ENCODE data around the gene PLK1. TPM values are rescaled to one million over a fixed set of nuclear protein-coding genes. Genes with fewer than 3 reads are reported as not detected.
A peak's percentile ranks its signal among the peaks of the same experiment; 100 is the strongest.
"Not testable (repeated sequence)": the region's sequence is repeated elsewhere in the genome, so short reads cannot be mapped to it uniquely, and the experiment has no call there.

The PLK1 gene
- 0.99 and 8.0 TPM in 2 replicates for total RNA-seq

GRCh38 chr16:23678430-23679273, at the start of gene PLK1:
PLK1 (plus strand) TSS chr16:23678889; CDS start chr16:23678933, 44 bp downstream.
- DNase-seq (ENCODE audit: low read depth): peak; percentile 67

- no peak for DNase-seq (ENCODE audit: low read depth)
Measured at GRCh38 chr16:23629516-23629915, 49.2 kb upstream of the PLK1 start.

- not testable (repeated sequence) for DNase-seq (ENCODE audit: low read depth)
Measured at GRCh38 chr16:23631874-23632273, 46.8 kb upstream of the PLK1 start.

- no peak for DNase-seq (ENCODE audit: low read depth)
Measured at GRCh38 chr16:23634461-23635036, 44.1 kb upstream of the PLK1 start.

- DNase-seq (ENCODE audit: low read depth): no peak
Measured at GRCh38 chr16:23635958-23636357, 42.7 kb upstream of the PLK1 start.

- DNase-seq (ENCODE audit: low read depth): no peak
Measured at GRCh38 chr16:23640615-23640930, 38.1 kb upstream of the PLK1 start.

GRCh38 chr16:23640931-23641765, 37.5 kb upstream of the PLK1 start, which contains the start of the genes DCTN5 and PALB2:
DCTN5 (plus strand) TSS chr16:23641466; CDS start chr16:23641543, 77 bp downstream.
PALB2 (minus strand) TSS chr16:23641310; CDS start chr16:23641157, 153 bp downstream.
- DNase-seq (ENCODE audit: low read depth): peak; percentile 86

GRCh38 chr16:23642246-23642774, 36.4 kb upstream of the PLK1 start:
- no peak for DNase-seq (ENCODE audit: low read depth)

- peak; percentile 24 for DNase-seq (ENCODE audit: low read depth)
Measured at GRCh38 chr16:23650674-23651416, 27.8 kb upstream of the PLK1 start.

GRCh38 chr16:23651943-23652468, 26.7 kb upstream of the PLK1 start:
- DNase-seq (ENCODE audit: low read depth): no peak

GRCh38 chr16:23663918-23664317, 14.8 kb upstream of the PLK1 start:
- no peak for DNase-seq (ENCODE audit: low read depth)

- no peak for DNase-seq (ENCODE audit: low read depth)
Measured at GRCh38 chr16:23666571-23667354, 11.9 kb upstream of the PLK1 start.

- DNase-seq (ENCODE audit: low read depth): no peak
Measured at GRCh38 chr16:23667355-23667659, 11.4 kb upstream of the PLK1 start.

- DNase-seq (ENCODE audit: low read depth): no peak
Measured at GRCh38 chr16:23668225-23668624, 10.5 kb upstream of the PLK1 start.

- peak; percentile 40 for DNase-seq (ENCODE audit: low read depth)
Measured at GRCh38 chr16:23668873-23669272, 9.8 kb upstream of the PLK1 start.

GRCh38 chr16:23670137-23670776, 8.4 kb upstream of the PLK1 start:
- DNase-seq (ENCODE audit: low read depth): peak; percentile 97

- no peak for DNase-seq (ENCODE audit: low read depth)
Measured at GRCh38 chr16:23673971-23674614, 4.6 kb upstream of the PLK1 start.

GRCh38 chr16:23676924-23677480, 1.7 kb upstream of the PLK1 start:
- DNase-seq (ENCODE audit: low read depth): no peak

Data from renal cortical epithelial cell (primary cell).